HG02885 (cell line): ENCODE results near the gene SUV39H2.
"Not testable (repeated sequence)": the region's sequence is repeated elsewhere in the genome, so short reads cannot be mapped to it uniquely, and the experiment has no call there.

Experiments used
- ATAC-seq: cut with Tn5 transposase; IDR thresholded peaks from one replicate; pipeline ENCODE4 v1.9.1; 2021; ENCODE audit warnings: mild to moderate bottlenecking; ENCODE audit not compliant: unreplicated experiment, poor library complexity

Gene SUV39H2

DNA sequence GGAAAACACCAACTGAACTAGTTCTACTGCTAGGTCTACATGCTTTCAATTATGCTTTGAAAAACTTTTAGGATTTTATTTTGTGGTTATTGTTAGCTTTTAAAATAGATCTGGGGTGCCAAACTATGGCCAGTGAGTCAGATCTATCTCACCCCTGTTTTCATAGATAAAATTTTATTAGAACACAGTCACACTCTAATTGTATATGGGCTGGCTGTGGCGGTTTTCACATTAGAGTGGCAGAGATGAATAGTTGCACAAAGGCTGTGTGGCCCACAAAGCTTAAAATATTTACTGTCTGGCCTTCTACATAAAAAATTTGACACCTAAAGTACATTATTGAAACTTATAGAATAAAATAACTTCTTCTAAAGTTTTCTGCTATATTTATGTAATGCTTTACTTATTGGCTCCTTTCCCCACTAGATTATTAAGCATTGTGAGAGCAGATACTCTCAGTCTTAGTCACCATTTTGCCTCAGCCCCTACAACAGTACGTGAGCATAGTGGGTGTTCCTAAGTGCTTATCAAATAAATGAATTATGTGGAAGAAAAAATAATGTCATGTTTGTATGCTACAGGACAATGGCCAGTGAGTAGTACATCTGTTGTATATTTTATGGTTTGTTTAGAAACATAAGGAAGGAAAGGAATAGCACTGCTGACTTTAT, 5.4 kb upstream of the SUV39H2 start:
- peak; percentile 57 for ATAC-seq

DNA sequence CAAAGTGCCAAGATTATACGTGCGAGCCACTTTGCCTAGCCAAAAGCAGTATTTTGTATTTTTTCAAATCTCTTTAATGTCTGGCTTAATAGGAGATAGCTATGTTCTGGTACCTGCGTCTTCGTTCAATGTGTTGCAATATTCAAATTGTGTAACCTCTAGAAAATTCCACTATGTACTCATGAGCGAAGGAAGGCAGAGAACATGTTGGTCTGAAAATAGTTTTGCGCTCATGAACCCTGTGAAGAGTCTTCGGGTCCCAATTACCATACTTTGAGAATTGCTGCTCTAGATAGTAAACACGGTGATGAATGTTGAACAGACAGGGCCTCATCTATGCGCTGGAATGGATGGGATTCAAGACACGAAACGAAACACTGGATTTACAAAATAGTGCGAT, 2.7 kb upstream of the SUV39H2 start:
- no peak for ATAC-seq

DNA sequence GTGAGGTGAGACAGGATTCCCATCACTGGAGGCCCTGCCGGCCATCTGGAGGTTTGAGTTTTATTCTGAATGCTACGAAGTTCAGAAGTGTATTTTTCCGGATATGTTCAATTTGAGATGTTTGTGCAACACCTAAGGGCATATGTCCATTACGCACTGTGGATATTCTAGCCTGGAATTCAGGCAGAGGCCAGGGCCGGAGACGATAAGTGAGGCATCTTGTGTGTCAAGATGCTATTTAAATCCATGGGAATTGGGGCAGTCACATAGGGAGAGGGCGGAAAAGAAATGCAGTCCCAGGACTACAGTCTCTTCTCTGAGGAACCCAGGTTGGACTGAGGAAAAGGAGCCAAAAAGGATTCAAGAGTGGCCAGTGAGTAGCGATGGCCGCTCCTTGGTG, 1.9 kb upstream of the SUV39H2 start:
- ATAC-seq, result no peak

DNA sequence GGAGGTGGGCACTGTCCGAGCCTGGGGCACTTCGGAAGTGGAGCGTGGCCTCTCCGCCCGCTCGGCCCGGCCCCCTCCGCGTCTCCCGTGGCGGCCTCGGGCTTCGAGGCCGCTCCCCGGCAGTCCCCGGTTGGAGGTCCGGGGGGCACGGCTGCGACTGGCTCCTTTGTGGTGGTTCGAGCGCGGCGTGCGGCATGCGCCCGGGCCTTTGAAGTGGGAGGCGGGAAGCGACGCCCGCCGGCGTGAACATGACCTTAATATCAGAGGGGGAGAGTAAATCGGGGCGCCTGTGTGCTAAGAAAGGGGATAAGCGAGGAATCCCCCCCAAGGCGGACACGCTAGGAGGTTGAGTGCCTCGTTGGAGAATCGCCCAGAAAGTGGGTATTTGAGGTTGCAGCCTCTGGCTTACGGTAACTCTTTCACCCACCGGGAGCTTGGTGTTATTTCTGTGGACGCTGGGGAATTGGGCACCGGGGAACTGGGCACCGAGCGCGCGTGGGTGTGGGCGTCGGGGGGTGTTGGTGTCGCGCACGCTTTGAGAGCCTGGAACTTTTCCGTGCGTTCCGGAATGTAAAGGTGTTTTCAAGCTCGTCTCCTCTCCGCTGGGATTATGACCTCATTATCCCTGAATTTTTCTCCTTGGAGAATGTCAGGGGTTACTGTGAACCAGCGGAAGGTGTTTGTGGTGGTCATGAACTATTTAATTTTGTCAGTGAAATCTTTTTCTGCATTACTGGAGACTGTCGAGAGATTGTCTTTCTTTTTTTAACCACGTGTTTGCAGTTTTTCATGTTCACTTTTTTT, 660 bp downstream of the SUV39H2 start:
- peak; percentile 22 for ATAC-seq

DNA sequence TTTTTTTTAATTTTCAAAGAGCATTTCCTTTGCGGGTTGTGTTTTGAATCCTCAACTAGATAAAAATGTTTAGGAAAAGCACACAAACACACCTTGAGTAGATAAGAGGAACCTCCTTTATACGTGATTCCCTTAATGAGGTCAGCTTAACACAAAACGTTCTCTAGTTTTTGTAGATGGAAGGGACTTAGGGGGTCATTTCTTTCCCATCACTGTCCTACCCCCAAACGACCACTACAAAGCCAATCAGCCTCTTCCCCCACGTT, 1.2 kb downstream of the SUV39H2 start:
- no peak for ATAC-seq

DNA sequence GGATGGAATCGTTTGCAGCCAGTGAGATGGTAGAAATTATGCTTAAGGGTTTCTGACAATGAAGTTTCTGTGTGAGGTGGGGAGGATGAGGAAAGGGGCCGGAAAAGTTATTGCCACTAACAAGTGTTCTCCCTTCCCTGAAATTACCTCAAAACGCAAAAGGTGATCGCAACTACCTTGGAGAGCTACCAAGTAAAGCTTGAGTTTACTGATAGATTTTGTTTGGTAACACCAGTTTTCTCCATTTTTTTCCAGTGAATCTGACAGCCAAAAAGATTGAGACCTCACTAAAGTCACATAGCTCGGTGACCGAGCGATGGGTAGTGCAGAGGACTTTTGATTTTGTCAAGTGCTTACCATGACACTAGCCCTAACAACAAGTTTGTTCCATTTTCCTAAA, 1.6 kb downstream of the SUV39H2 start:
- no peak for ATAC-seq

DNA sequence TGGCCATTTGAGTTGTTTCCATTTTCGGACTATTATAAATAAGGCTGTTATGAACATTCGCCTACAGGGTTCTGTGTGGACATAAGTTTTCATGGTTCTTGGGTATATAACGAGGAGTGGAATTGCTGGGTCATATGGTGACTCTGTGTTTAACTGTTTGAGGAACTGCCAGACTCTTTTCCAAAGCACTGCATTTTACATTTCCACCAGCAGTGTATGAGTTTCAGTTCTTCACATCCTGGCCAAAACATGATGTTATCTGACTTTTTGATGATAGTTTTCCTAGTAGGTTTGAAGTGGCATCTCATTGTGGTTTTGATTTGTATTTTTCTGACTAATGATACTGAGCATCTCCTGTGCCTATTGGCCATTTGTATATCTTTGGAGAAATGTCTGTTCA, 5.4 kb downstream of the SUV39H2 start:
- ATAC-seq, result no peak

DNA sequence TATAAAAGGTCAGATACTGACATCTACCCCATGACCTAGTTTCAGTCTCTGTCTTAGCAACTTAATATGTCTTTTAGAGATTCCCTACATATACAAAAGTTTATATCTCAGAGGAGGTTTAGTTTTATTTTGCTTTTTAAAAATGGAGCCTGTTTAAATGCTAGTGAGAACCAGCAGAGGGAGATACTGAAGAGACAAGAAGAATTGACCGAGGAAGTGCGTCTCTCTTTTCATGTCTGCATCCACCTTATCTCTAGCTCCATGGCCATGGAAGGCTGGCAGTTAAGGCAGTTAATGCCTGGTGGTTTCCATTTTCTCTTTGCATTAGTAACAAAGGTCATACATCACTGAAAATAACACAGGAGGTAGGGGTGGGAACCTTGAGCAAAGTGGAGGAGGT, 10.7 kb downstream of the SUV39H2 start:
- ATAC-seq, result no peak

DNA sequence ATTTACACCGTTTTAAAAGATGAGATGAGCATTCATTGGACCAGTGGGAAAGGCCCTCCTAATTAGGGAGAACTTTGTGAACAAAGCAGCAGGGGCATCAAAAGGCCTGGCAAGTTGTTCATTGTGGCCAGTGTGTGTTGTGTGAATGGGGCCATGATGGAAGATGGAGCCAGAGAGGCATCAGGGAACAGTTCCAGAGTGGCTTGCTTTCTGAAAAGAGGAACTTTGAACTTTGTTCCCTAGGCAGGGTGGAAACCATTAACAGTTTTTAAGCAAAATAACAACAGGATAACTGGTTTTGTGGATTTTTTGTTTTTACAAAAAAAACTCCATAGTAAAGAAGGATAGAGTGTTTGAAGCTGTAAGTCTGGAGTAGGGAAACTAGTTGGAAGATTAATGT, 12.5 kb downstream of the SUV39H2 start:
- no peak for ATAC-seq

DNA sequence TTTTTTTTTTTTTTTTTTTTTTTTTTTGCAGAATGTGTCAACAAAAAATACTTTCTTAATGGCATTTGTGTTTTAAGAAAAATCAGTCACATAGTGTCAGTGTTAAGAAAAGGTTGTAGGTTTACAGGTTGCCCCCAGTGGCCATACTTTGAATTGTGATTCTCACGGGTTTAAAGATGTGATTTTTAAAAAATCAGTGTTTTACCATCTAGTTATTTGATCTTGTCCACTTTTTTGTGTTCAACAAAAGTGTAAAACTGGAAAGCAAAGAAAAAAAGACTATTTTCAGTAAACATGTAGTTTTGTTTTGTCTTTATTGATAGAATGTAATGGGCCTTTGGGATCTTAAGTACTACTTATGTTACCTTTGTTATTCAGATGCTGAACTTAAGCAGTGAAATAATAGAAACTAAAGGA, 25.7 kb downstream of the SUV39H2 start:
- no peak for ATAC-seq

DNA sequence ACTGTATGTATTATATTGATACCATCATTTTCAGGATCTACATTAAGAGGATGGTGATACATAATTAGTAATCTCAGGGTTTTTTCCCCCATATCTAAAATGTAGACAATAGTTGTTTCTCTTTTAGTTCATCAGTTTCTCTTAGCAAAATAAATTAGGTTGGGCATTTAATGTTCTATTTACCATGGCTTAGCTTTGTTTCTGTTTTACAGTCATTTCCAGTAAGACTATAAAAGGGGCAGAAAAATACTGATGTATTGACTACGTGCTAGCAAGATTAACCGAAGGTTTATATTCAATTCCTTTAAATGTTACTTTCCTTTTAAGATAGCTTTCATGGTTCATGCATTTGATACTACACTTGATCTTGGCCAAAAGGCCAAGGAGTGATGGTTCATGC, 26.2 kb downstream of the SUV39H2 start:
- ATAC-seq, result no peak

DNA sequence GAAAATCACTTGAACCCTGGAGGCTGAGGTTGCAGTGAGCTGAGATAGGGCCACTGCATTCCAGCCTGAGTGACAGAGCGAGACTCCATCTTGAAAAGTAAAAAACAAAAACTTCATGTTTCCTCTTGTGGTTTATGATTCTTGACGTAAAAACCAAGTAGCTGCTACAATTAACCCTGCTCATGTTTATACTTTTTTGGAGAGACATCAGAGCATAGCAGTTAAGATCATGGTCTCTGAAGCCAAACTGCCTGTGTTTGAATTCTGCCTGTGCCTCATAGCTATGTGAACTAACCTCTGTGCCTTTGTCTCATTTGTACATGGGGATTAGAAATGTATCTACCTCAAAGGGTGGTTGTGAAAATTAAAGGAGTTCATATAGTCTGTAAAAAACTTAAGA, 27.2 kb downstream of the SUV39H2 start:
- ATAC-seq, result no peak

DNA sequence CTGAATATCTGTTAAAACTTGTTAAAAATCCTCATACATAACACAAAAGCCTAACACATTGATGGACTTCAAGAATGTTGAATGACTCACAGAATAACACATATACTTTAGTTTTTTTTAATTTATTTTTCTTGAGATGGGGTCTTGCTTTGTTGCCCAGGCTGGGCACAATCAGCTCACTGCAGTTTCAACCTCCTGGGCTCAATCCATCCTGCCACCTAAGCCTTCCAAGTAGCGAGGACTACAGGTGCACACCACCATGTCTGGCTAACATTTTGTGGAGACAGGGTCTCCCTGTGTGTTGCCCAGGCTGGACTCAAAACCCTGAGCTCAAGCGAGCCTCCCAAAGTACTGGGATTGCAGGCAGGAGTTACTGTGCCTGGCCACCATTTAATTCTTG, 28.1 kb downstream of the SUV39H2 start:
- no peak for ATAC-seq

DNA sequence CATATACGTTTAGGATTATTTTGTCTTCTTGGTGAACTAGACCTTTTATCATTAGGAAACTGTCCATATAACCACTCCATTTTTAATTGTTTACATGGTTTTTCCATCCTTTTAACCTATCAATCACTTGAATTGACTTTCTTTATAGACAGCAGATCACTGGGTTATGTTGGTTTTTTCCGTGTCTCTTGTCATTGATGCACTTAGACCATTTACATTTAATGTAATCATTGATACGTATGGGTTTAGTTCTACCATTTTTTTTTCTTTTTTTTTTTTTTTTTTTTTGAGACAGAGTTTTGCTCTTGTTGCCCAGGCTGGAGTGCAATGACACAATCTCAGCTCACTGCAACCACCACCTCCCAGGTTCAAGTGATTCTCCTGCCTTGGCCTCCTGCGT, 28.9 kb downstream of the SUV39H2 start:
- ATAC-seq, result not testable (repeated sequence)

DNA sequence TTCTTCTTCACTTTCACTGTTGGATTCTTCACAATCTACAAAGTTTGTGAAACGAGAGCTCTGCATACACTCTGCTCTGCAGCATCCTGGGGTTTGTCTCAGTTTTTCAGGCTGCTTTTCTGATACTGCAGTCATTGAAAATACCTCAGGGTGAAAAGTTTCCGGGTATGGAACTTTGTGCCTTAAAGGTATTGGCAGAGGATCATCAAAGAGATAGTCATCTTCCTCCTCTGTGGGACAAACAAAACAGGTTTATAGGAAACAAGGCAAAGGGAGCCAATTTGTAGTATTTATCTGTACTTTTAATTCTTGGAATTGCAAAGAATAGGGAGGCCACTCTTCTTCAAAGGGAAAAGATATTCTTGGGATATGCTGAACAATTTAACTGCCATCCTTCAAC, 30.4 kb downstream of the SUV39H2 start:
- no peak for ATAC-seq

DNA sequence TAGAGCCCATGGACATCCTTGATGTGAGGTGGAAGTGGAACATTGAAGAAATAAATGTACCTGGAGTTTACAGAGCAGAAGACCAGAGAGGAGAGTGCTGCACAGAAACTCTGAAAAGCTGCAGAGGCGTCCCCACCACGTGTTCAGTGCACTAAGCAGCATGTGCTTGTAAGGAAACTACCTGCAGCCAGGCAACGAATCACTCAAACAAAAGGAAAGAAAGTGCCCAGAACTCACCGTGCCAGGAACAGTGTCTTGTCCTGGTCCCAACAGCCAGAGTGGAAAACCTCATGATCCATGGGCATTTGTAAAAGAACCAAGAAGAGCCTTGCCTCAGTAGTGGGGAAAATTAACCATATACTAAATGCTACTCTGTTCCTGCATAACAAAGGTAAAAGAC, 32.3 kb downstream of the SUV39H2 start:
- no peak for ATAC-seq

DNA sequence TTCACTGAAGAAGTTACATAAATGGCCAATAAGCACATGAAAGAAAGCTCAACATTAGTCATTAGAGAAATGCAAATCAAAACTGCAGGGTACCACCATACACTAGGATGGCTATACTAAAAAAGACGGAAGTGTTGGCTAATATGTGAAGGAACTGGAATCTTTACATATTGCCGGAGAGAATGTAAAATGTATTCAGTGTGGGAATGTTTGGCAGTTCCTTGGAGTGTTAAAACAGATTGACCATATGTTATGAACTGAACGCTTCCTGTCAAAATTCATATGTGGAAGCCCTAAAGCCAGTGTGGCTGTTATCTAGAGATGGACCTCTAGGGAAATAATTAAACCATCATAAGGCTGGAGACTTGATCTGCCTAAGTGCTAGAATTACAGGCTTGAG, 33.1 kb downstream of the SUV39H2 start:
- ATAC-seq, result no peak

DNA sequence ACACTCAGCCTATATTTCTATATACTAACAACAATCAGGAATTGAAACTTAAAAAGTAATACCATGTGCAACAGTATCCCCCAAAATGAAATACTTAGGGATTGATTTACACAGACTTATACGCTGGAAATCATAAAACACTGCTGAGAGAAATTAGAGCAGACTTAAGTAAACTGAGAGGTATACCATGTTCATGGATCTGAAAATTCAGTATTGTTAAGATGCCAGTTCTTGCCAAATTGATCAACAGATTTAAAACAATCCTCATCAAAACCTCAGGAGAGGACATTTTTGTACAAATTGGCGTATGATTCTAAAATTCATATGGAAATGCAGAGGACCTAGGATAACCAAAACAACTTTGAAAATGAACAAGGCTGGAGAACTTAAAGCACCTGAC, 37.9 kb downstream of the SUV39H2 start:
- ATAC-seq, result no peak

DNA sequence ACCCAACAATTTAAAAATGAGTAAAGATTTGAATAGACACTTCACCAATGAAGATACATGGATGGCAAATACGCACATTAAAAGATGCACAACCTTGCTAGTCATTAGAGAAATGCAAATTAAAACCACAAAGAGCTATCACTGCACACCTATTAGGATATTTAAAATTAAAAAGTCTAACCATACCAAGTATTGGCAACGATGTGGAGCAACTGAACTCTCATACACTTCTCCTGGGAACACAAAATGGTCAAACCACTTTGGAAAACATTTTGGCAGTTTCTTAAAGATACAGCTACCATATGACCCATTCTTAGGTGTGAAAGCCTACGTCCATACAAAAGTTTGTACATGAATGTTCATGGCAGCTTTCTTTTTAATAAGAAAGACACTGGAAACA, 39.2 kb downstream of the SUV39H2 start:
- no peak for ATAC-seq

DNA sequence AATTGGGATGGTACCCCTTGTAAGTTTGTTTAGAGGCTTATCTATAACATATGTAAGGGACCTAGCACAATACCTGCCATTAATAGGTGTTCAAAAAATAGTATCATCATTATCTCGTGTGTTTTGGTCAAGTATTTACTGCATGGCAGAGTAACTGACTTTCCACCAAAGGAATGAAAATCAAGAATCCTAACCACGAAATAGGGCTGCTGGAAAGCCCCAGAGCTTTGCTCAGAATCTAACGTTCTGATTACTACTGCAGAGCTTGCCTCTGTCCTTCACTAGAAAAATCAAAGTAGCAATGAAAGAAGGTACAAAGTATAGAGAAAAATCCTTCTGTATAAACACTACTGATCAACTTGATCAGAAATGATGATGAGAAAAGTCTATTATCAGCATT, 40.3 kb downstream of the SUV39H2 start:
- no peak for ATAC-seq

DNA sequence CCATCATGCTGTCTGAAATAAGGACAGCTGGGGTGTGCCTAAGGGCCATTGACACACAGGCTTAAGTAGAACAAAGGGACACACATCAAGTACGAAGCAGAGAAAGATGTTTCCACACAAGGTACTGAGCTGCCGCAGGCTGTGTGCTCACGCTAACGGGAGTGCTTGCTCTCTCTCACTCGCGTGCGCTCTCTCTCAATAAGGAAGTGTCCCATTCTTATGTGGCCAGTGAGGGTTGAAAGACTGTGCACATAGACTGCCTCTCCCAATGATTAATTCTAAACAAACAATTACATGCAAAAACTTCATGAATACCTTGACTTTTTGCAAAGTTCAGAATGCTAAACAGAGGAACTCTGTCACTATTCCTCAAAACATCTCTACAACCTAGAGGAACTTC, 45.3 kb downstream of the SUV39H2 start:
- no peak for ATAC-seq

DNA sequence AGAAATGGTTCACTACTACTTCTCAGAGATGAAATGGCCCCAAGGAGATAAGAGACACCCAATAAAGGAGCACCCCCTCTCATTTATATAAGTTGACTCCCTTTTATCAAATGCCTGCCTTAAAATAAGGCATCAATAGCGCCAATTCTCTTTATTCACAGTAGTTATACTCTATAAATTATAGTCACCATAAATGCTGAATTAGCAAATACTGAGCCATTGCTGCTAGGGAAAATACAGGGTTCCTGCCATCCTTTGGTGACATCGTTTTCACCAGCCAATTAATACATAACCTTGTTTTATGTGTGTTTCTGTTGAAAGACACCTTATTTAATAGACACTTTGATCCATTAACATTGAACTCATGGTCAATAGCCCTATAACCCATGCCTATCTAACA, 46.6 kb downstream of the SUV39H2 start:
- no peak for ATAC-seq
